CD4-positive, alpha-beta T cell (primary cell): Measurements from ENCODE around the gene TENM4. TPM values are rescaled to one million over a fixed set of nuclear protein-coding genes. Genes with fewer than 3 reads are reported as not detected.

Source experiments
- ATAC-seq: fragments of 200-7000 bp; cut with Tn5 transposase; one replicate; pipeline ENCODE4 v1.10.0; 2022; ENCODE audit warnings: mild to moderate bottlenecking; ENCODE audit not compliant: poor library complexity
- CTCF ChIA-PET: fragments of 350-600 bp; sonication (Branson Sonifier 250); formaldehyde crosslinking; loops from one replicate; lab custom pipeline; 2021; ENCODE audit warnings: antibody characterized with exemption, inconsistent platforms; lab: Charles Lee
- POLR2A ChIA-PET: fragments of 350-600 bp; sonication (Branson Sonifier 250); formaldehyde crosslinking; loops from one replicate; lab custom pipeline; 2021; ENCODE audit warnings: antibody characterized with exemption, inconsistent platforms; lab: Charles Lee
- DNase-seq, 14 experiments: peaks; one replicate each; pipeline ENCODE4 v3.0.0-alpha.2; 2013 to 2020; ENCODE audit warnings: mixed read lengths in 2 of 14
- H3K27ac ChIP-seq, 2 donors: one replicate each; pipeline versions ENCODE4 v1.5.1 to v1.7.0; 2013; ENCODE audit warnings: low read length in 2 of 2, low read depth in 1 of 2, mild to moderate bottlenecking in 1 of 2
- H3K27me3 ChIP-seq, 2 experiments: 1 replicate in 1 of 2; 2 replicates in 1 of 2; pipeline versions ENCODE4 v1.6.1 to v1.7.0; 2013; ENCODE audit warnings: low read length in 2 of 2, control low read depth in 1 of 2, mild to moderate bottlenecking in 1 of 2, moderate library complexity in 1 of 2; ENCODE audit not compliant: insufficient read depth in 2 of 2, control insufficient read depth in 1 of 2
- H3K36me3 ChIP-seq: one replicate; pipeline ENCODE4 v1.6.1; 2013; ENCODE audit warnings: low read length, control low read depth; ENCODE audit not compliant: insufficient read depth
- H3K4me1 ChIP-seq: one replicate; pipeline ENCODE4 v1.6.1; 2013; ENCODE audit warnings: low read length, control low read depth; ENCODE audit not compliant: insufficient read depth
- H3K4me3 ChIP-seq: one replicate; pipeline ENCODE4 v1.5.1; 2013; ENCODE audit warnings: mild to moderate bottlenecking, low read length, moderate library complexity
- H3K9me3 ChIP-seq, 2 experiments: 1 replicate in 1 of 2; 2 replicates in 1 of 2; pipeline versions ENCODE4 v1.6.1 to v1.7.0; 2013; ENCODE audit warnings: low read length in 2 of 2, mild to moderate bottlenecking in 2 of 2, control low read depth in 1 of 2, moderate library complexity in 1 of 2; ENCODE audit not compliant: control insufficient read depth in 1 of 2, insufficient read depth in 1 of 2
- H3K27ac Mint-ChIP-seq: one replicate; pipeline ENCODE4 v1.8.0; 2020; ENCODE audit warnings: mixed read lengths
- H3K27me3 Mint-ChIP-seq: one replicate; pipeline ENCODE4 v1.8.0; 2021; ENCODE audit warnings: mixed read lengths
- H3K36me3 Mint-ChIP-seq: one replicate; pipeline ENCODE4 v1.8.0; 2021; ENCODE audit warnings: low read depth, mixed read lengths
- H3K4me1 Mint-ChIP-seq: one replicate; pipeline ENCODE4 v1.8.0; 2021; ENCODE audit warnings: low read depth, mixed read lengths
- H3K4me3 Mint-ChIP-seq: one replicate; pipeline ENCODE4 v1.8.0; 2020; ENCODE audit warnings: mild to moderate bottlenecking, mixed read lengths
- H3K9me3 Mint-ChIP-seq: one replicate; pipeline ENCODE4 v1.8.0; 2020; ENCODE audit warnings: mixed read lengths
- CTCF ChIP-seq: fragments of 200-600 bp; IDR thresholded peaks from one replicate; pipeline ENCODE4 v1.8.0; 2022; ENCODE audit warnings: antibody characterized with exemption, mild to moderate bottlenecking
- intact Hi-C, 2 experiments: fragments of 100-400 bp; cut with DNase I in 1 of 2; cut with micrococcal nuclease in 1 of 2; formaldehyde crosslinking; loops; one replicate each; pipeline versions ENCODE4 v1.15.1 to v1.9.0; 2023 to 2025; cut with DNase I, micrococcal nuclease
- total RNA-seq, 174 experiments: library from RNA in 2 of 174; stranded (reverse) in 2 of 174; gene quantifications; one replicate each; pipeline ENCODE4 v1.2.3 and lab custom pipeline; 2021 to 2026

Gene TENM4
- total RNA-seq, 2 experiments from 2014 or later = 0.22 to 0.31 TPM

GRCh38 chr11:79472819-79473529 lies 32.1 kb upstream of the TENM4 start:
- Mint-ChIP-seq H3K27me3 (peaks cover 15% of the 10 kb centered on the region), H3K36me3 (no peaks in the 10 kb centered on the region), H3K9me3 (peaks cover 9% of the 10 kb centered on the region), H3K4me3 (no peak overlapping the region), H3K4me1 (no peaks in the 10 kb centered on the region), H3K27ac (no peak overlapping the region)
- TF ChIP-seq CTCF = no peak
- Histone ChIP-seq H3K27ac (no peak overlapping the region), H3K27me3 (peaks cover 0 to 8% of the 10 kb centered on the region in 2 experiments), H3K9me3 (peaks cover 0 to 3% of the 10 kb centered on the region in 2 experiments), H3K36me3 (no peaks in the 10 kb centered on the region), H3K4me1 (no peaks in the 10 kb centered on the region), H3K4me3 (no peak overlapping the region)
- ChIA-PET POLR2A (no interaction called here), CTCF (no interaction called here)
- no peak for ATAC-seq
- DNase-seq = no peak
- intact Hi-C loops = no loop called here

DNA sequence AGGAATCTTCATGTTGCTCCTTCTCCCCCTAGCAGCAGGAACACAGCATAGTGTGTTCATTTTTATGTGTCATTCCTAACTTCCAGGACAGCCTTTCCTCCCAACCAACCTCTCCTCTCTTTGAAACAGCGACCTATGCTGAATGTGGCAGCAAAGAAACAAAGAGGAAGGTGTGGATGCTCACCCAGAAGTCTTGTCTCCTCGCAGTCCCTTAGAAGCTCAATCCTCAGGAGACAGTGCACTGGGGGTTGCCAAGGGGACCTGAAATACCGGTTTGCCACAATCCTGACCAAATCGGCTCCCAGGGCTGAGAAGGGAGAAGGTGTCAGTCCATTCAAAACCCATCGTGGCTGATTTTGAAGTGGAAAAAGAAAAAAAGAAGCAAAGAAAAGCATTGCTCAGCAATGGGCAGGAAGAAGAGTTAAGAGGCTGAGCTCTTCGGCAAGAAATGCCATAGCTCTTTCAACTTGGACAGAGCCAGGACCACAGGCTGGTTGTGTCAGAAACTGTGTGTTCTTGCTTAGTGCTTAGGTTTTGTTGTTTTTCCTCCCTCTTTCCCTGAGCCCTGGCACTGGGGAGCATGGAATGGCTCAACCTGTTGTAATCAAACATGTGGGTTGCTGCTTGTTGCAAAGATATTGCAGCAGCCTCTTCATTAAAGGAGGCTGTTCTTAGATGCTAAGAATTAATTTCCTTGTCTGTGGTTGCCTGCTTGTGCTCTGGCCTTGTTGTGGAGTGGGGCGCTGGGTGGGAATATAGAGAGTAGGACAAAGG lies 30.4 kb upstream of the TENM4 start:
- POLR2A ChIA-PET = no interaction called here
- Mint-ChIP-seq H3K27ac (no peak overlapping the region), H3K4me1 (no peaks in the 10 kb centered on the region), H3K27me3 (peaks cover 15% of the 10 kb centered on the region), H3K36me3 (no peaks in the 10 kb centered on the region), H3K9me3 (peaks cover 9% of the 10 kb centered on the region), H3K4me3 (no peak overlapping the region)
- Histone ChIP-seq H3K27me3 (peaks cover 0 to 8% of the 10 kb centered on the region in 2 experiments), H3K4me1 (no peaks in the 10 kb centered on the region), H3K9me3 (peaks cover 0 to 3% of the 10 kb centered on the region in 2 experiments), H3K36me3 (no peaks in the 10 kb centered on the region), H3K27ac (no peak overlapping the region), H3K4me3 (no peak overlapping the region)
- no peak for DNase-seq
- no peak for TF ChIP-seq CTCF
- ATAC-seq = no peak
- CTCF ChIA-PET = no interaction called here
- intact Hi-C loops = no loop called here

GRCh38 chr11:79470161-79470560 lies 29.3 kb upstream of the TENM4 start:
- no peaks in the 10 kb centered on the region for H3K36me3 ChIP-seq
- peaks cover 0 to 8% of the 10 kb centered on the region in 2 experiments for H3K27me3 ChIP-seq
- POLR2A ChIA-PET = no interaction called here
- ATAC-seq = no peak
- intact Hi-C loops = no loop called here
- Mint-ChIP-seq H3K4me3 (no peak overlapping the region), H3K36me3 (no peaks in the 10 kb centered on the region), H3K4me1 (no peaks in the 10 kb centered on the region), H3K27me3 (peaks cover 15% of the 10 kb centered on the region), H3K9me3 (peaks cover 9% of the 10 kb centered on the region), H3K27ac (no peak overlapping the region)
- no peaks in the 10 kb centered on the region for H3K4me1 ChIP-seq
- peaks cover 0 to 3% of the 10 kb centered on the region in 2 experiments for H3K9me3 ChIP-seq
- H3K4me3 ChIP-seq = no peak overlapping the region
- H3K27ac ChIP-seq = no peak overlapping the region
- no peak for DNase-seq
- TF ChIP-seq CTCF = no peak
- CTCF ChIA-PET = no interaction called here
